ENCODE results near the gene LTF.
"Not testable (repeated sequence)": the region's sequence is repeated elsewhere in the genome, so short reads cannot be mapped to it uniquely, and the experiment has no call there.

LTF gene

GRCh38 chr3:46393011-46393410 is 71.7 kb downstream of the LTF start:
- no peak for FAIRE-seq

- FAIRE-seq, result not testable (repeated sequence)
These were observed 73.2 kb downstream of the LTF start for GRCh38 chr3:46391526-46391925.

GRCh38 chr3:46389306-46389705 is 75.4 kb downstream of the LTF start:
- no peak for FAIRE-seq

GRCh38 chr3:46388847-46389246 is 75.9 kb downstream of the LTF start:
- FAIRE-seq, result not testable (repeated sequence)

GRCh38 chr3:46386205-46386604 is 78.5 kb downstream of the LTF start:
- no peak for FAIRE-seq
